IgD-negative memory B cell (primary cell): ENCODE measurements around the gene CHST7. TPM values are rescaled to one million over a fixed set of nuclear protein-coding genes. Genes with fewer than 3 reads are reported as not detected.
"Not testable (repeated sequence)": the region's sequence is repeated elsewhere in the genome, so short reads cannot be mapped to it uniquely, and the experiment has no call there.

Experiments
- H3K27ac Mint-ChIP-seq, 3 donors: one replicate each; pipeline ENCODE4 v1.8.0; 2020 to 2022; ENCODE audit warnings: mild to moderate bottlenecking in 3 of 3, mixed read lengths in 3 of 3, moderate library complexity in 1 of 3
- H3K27me3 Mint-ChIP-seq: one replicate; pipeline ENCODE4 v1.8.0; 2021; ENCODE audit warnings: mixed read lengths
- H3K36me3 Mint-ChIP-seq: one replicate; pipeline ENCODE4 v1.8.0; 2020; ENCODE audit warnings: mild to moderate bottlenecking, mixed read lengths
- H3K4me1 Mint-ChIP-seq, 3 donors: one replicate each; pipeline ENCODE4 v1.8.0; 2020 to 2022; ENCODE audit warnings: mixed read lengths in 3 of 3, mild to moderate bottlenecking in 1 of 3
- H3K4me3 Mint-ChIP-seq, 4 donors: one replicate each; pipeline ENCODE4 v1.8.0; 2020 to 2022; ENCODE audit warnings: mild to moderate bottlenecking in 4 of 4, mixed read lengths in 4 of 4, moderate library complexity in 3 of 4
- H3K9me3 Mint-ChIP-seq, 3 donors: one replicate each; pipeline ENCODE4 v1.8.0; 2020 to 2021; ENCODE audit warnings: mixed read lengths in 3 of 3, mild to moderate bottlenecking in 1 of 3
- polyA plus RNA-seq: library from polyadenylated mRNA; unstranded; fragments of 300-500 nt; fragmentation: Illumina TruSeq; gene quantifications from one replicate; pipeline ENCODE4 v1.2.3, GENCODE V29; 2021

CHST7 gene, protein sequence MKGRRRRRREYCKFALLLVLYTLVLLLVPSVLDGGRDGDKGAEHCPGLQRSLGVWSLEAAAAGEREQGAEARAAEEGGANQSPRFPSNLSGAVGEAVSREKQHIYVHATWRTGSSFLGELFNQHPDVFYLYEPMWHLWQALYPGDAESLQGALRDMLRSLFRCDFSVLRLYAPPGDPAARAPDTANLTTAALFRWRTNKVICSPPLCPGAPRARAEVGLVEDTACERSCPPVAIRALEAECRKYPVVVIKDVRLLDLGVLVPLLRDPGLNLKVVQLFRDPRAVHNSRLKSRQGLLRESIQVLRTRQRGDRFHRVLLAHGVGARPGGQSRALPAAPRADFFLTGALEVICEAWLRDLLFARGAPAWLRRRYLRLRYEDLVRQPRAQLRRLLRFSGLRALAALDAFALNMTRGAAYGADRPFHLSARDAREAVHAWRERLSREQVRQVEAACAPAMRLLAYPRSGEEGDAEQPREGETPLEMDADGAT
- polyA plus RNA-seq = 4.0 TPM

DNA sequence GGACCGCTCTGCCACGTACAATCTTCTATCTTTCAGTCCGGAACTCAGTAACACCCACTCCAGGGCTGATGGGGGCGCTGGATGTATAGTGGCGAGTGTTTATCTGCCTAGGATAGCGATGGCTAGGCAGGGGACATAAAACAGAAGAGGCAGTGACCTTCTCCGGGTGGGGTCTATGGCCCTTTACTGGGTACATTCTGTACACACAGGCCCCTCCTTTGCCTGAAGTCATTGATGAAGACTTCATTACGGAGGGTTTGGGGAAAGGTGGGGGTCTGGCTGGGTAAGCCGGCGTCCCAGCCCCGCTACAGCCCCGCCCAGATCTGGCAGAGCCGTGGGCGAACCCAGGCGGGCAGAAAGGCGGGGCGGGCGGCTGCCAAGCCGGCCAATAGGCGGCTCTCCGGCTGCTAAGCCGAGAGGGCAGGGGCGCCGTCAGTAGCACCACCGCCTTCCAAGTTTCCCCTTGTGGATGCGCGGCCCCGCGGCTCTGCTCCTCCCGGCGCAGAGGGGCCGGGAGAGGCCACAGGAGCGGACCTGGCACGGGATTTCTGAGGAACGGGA is at the start of gene CHST7:
Gene CHST7, plus strand, starts transcription at position 435 of the 561 bp plus-strand sequence. CDS start 167 bp downstream, outside the sequence.
- peak within 1 kb of the TSS; percentile 66 to 84 (median 68) for H3K27ac Mint-ChIP-seq
- no peaks in the 10 kb centered on the region for H3K9me3 Mint-ChIP-seq
- peaks cover 7% of the 10 kb centered on the region for H3K27me3 Mint-ChIP-seq
- H3K36me3 Mint-ChIP-seq = no peaks in the 10 kb centered on the region
- H3K4me1 Mint-ChIP-seq = peaks cover 20 to 25% (median 22%) of the 10 kb centered on the region in 3 donors
- H3K4me3 Mint-ChIP-seq = peak within 1 kb of the TSS; percentile 80 to 91 (median 86)

DNA sequence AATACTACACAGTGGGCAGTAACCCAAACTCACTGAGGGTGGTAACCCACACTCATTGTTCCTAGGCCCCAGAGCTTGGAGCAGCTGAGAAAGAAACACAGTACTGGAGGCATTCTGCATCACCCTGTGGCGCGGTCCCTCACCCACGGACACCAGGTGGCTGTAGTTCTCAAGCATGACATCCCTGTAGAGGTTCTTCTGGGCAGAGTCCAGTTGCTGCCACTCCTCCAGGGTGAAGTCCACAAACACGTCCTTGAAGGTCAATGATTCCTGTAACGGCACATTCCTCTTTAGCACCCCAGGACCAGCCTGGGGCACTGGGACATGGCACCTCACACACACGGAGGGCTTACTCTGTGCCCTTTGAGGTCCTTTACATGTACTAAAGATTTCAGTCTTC is 44.9 kb upstream of the CHST7 start:
- H3K9me3 Mint-ChIP-seq = not testable (repeated sequence)

DNA sequence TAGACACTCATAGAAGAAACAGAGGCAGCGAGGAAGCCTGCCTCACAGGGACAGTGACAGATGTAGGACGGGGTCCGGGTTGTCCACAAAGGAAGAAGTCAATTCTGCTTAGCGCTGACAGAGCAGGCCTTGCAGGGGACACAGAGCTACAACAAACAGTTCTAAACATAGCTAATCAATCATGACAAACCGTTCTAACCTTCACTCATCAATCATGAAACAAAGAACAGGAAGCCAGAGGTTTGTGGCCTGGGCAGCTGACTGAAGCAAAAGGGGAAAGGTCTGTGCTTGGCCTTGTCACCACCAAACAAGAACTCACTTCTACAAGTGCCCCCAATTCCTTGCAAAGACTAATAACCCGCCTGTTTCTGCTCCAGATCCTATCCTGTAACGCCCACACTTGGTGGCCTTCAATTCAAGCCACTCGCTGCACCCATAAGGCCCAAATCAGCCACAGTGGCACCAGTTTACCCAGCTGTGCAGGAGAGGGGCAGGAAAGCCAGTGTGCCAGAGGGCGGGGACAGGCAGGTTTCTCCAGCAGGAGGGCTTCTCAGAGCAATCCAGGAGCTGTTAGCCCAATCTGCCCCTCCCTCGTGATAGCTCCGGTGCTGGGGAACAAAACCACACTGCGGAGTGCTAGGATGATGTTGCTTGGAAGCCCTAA is 43.7 kb upstream of the CHST7 start:
- H3K36me3 Mint-ChIP-seq, H3K27ac Mint-ChIP-seq, H3K27me3 Mint-ChIP-seq, H3K4me1 Mint-ChIP-seq, H3K9me3 Mint-ChIP-seq, H3K4me3 Mint-ChIP-seq: not testable (repeated sequence)

More for the DNA sequence above, 44.9 kb upstream of the CHST7 start:
- not testable (repeated sequence) for H3K27ac Mint-ChIP-seq, H3K4me1 Mint-ChIP-seq, H3K4me3 Mint-ChIP-seq, H3K27me3 Mint-ChIP-seq, H3K36me3 Mint-ChIP-seq

DNA sequence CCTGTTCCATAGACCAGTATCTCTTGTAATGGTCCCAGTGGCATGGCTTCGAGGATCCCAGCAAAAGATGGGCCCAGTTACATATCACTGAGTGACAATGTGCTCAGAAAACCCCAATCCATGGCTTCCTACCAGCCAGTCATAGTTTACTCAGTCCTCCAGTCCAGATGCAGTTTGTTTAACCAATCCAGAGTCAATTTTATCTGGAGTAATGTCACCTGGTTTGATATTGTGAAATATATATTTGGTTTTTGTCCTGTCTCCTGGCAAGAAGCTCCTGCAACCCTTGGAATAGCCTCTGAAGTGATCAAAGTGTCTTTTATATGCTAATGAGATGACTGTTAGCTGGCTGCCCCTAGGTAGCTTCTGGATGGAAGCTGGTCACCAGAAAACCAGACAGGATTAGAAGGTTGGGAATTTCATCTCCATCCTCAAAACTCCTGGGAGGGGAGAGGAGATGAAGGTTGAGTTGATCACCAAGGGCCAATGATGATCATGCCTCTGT is 43.1 kb upstream of the CHST7 start:
- H3K27me3 Mint-ChIP-seq, H3K4me1 Mint-ChIP-seq, H3K27ac Mint-ChIP-seq, H3K9me3 Mint-ChIP-seq, H3K4me3 Mint-ChIP-seq, H3K36me3 Mint-ChIP-seq: not testable (repeated sequence)

DNA sequence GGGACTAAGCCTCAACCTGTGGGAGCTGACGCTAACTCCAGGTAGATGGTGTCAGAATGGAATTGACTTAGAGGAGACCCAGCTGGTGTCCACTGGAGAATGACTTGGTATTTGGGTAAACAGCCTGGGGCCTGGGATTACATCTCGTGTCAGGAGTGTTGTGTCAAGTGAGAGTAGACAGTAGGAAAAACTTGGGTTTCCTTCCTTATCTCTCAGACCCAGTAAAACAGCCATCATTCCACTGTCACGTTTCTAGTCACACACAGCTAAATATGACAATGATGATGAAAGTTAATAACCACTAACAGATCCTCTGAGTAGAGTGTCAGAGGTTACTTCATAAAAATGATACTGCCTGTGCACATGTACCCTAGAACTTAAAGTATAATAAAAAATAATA is 42.1 kb upstream of the CHST7 start:
- no peak overlapping the region for H3K27ac Mint-ChIP-seq
- no peaks in the 10 kb centered on the region for H3K9me3 Mint-ChIP-seq
- H3K36me3 Mint-ChIP-seq = no peaks in the 10 kb centered on the region
- no peak overlapping the region for H3K4me3 Mint-ChIP-seq
- no peaks in the 10 kb centered on the region for H3K4me1 Mint-ChIP-seq
- no peaks in the 10 kb centered on the region for H3K27me3 Mint-ChIP-seq

DNA sequence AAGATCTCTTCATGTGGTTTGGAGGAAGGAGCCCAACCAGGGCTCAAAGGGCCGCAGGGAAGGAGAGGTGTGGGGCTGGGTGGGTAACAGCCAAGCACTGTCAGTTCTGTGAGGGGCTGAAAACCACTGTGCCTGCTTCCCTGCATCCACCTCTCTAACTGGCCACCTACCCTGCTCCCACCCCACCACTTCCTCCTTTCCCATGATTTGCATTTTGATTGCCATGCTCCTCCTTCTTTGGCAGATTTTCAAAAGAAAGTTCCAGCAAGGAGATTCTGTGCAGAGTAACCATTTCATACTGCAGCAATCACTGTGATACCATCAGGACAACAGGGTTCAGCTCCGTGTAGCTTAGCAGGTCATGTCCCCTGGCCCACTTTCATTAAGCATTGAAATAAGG is 30.1 kb upstream of the CHST7 start:
- Mint-ChIP-seq H3K36me3 (no peaks in the 10 kb centered on the region), H3K4me1 (peaks cover 4 to 13% (median 8%) of the 10 kb centered on the region in 3 donors), H3K27me3 (peaks cover 2% of the 10 kb centered on the region), H3K27ac (no peak overlapping the region), H3K4me3 (no peak overlapping the region), H3K9me3 (no peaks in the 10 kb centered on the region)

DNA sequence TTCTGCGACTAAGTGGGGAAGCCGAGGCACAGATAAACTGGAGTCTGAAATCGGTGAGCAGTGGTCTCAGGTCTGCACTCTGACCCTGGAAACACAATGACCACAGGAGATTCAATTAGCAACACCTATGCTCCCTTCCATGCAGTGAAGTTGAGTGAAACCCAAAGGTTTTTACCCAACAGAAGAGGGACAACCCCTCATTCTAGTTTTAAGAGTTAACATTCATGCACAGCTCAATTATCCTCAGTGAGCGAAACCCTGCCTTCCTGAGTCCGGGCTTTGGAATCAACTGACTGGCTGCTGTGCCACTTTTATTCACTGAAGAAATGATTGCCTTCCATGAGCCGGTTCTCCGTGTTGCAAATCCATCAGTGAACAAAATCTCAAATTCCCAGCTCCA is 29.0 kb upstream of the CHST7 start:
- Mint-ChIP-seq H3K4me3 (peak overlapping the region; percentile 77 to 96 (median 93)), H3K4me1 (peaks cover 4 to 13% (median 8%) of the 10 kb centered on the region in 3 donors), H3K27ac (peak overlapping the region; percentile 26 to 95 (median 75))
- H3K36me3 Mint-ChIP-seq, H3K9me3 Mint-ChIP-seq, H3K27me3 Mint-ChIP-seq: not testable (repeated sequence)

DNA sequence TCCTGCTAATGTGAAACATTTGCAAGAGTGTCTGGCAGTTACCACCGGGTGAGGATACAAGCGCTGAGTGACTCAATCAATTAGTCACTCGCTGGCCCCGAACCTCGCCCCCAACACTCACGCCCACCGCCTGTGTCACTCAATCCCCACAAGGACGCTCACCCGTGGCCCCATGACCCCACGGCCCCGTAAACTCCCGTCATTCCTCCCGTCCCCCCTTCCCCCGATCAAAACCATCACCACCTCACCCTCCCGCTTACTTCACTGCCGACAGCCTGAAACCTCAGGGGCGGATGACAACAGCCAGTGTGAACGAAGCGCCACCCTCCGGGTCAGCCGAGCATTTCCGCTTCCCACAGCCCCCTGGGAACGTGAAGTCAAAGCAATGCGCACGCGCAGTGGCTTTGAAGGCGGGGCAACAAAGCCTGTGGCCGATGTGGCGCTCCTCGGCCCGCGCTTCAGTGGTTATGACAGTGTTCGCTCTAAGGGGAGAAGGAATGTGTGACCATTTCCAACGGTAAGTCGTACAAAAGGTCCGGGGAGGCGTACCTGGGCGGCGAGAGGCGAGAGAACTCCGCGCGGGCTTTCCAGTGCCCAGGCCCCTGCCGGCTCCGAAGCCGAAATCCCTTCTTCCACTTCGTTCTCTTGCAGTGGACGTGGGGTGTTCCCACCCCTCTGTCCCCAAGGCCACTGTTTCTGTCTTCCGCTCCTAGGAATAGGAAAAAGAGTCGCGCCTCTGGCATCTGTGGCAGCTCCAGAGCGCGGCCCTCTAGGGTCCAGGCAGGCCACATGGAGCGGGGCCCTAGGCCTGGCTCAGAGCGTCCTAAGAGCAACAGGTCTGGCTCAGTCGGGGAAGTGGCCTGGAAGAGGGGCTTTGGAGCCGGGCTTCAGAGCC is 28.2 kb upstream of the CHST7 start, which contains the start of gene ZNF674:
Gene ZNF674, minus strand, starts transcription at position 311 of the 895 bp plus-strand sequence. CDS start 3,334 bp downstream, outside the sequence.
- H3K36me3 Mint-ChIP-seq = no peaks in the 10 kb centered on the region
- H3K4me3 Mint-ChIP-seq = peak within 1 kb of the TSS; percentile 77 to 96 (median 93)
- peaks cover 4 to 13% (median 8%) of the 10 kb centered on the region in 3 donors for H3K4me1 Mint-ChIP-seq
- no peaks in the 10 kb centered on the region for H3K9me3 Mint-ChIP-seq
- peak within 1 kb of the TSS; percentile 26 to 95 (median 75) for H3K27ac Mint-ChIP-seq
- H3K27me3 Mint-ChIP-seq = peaks cover 2% of the 10 kb centered on the region

DNA sequence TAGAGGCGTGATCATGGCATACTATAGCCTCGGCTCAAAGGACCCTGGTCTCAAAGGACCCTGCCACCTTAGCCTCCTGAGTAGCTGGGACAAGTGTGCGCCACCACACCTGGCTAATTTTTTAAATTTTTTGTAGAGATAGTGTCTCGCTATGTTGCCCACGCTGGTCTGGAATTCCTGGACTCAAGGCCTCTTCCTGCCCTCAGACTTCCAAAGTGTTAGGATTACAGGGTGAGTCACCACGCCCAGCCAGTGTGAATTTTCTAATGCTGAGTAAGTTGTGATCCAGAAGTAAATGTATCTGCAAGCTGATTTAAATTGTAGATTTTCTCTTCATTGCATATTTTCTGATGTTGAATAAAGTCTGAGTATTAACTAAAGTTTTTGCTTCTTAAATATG is 25.7 kb upstream of the CHST7 start:
- H3K9me3 Mint-ChIP-seq = no peaks in the 10 kb centered on the region
- H3K4me1 Mint-ChIP-seq = peaks cover 4 to 16% (median 6%) of the 10 kb centered on the region in 3 donors
- H3K27ac Mint-ChIP-seq = no peak overlapping the region
- no peaks in the 10 kb centered on the region for H3K36me3 Mint-ChIP-seq
- H3K27me3 Mint-ChIP-seq = peaks cover 2% of the 10 kb centered on the region
- no peak overlapping the region for H3K4me3 Mint-ChIP-seq

DNA sequence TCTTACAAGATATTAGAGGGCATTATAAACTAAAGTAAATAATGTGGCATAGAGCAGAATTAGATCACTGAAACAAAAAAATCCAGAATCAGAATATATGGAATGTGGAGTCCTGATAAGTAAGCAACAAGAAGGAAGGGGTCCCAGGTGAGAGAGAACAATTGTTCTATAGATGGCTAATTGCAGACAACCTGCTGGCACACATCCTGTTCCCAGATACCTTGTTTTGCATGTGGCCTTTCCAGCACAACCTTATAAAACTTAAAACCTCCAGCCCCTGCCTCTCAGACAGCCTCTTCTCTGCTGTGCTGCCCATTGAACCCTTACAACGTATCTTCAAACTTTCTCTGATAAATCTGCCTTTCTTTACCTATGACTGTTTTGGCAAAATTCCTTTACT is 23.7 kb upstream of the CHST7 start:
- Mint-ChIP-seq H3K27ac (no peak overlapping the region), H3K9me3 (no peaks in the 10 kb centered on the region), H3K36me3 (no peaks in the 10 kb centered on the region), H3K27me3 (no peaks in the 10 kb centered on the region), H3K4me1 (peaks cover 6 to 13% (median 6%) of the 10 kb centered on the region in 3 donors), H3K4me3 (no peak overlapping the region)

DNA sequence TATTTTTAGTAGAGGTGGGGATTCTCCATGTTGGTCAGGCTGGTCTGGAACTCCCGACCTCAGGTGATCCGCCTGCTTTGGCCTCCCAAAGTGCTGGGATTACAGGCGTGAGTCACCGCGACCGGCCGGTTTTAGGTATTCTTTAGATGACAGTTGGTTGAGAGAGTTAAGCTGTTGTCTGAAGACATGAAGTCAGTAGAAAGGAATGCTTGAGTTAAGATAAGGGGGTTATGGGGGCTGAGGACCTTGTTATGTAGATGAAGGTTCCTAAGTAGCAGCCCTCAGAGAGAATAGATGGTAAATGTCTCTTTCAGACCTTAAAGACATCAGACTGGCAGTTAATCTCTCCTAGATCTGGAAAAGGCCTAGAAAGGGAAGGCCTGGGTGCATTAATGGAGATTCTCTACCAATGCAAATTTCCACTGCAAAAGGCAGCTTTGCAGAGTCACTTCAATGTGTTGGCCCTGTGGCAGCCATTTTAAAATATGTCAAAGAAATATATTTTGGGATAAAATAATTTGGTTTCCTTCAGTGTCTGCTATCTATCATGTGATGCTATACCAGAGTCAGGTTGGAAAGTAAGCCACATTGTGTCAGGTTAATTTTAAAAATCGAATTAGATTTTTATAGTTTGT is 22.0 kb upstream of the CHST7 start:
- H3K27ac Mint-ChIP-seq = no peak overlapping the region
- no peaks in the 10 kb centered on the region for H3K9me3 Mint-ChIP-seq
- no peaks in the 10 kb centered on the region for H3K27me3 Mint-ChIP-seq
- H3K36me3 Mint-ChIP-seq = no peaks in the 10 kb centered on the region
- H3K4me3 Mint-ChIP-seq = no peak overlapping the region
- H3K4me1 Mint-ChIP-seq = peaks cover 3 to 5% (median 5%) of the 10 kb centered on the region in 3 donors

DNA sequence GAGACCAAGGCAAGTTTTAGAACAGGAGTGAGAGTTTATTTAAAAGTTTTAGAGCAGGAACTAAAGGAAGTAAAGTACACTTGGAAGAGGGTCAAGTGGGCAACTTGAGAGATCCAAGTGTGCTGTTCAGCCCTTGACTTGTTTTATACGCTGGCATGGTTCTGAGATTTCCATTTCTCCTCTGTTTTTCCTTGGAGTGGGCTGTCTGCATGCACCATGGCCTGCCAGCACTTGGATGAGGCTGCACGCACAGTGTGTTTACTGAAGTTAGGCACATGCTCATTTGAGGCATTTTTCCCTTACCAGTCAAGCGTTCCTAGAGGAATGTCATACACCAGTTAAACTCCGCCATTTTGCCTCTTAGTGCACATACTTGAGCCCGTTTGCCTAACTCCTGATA is 19.6 kb upstream of the CHST7 start:
- Mint-ChIP-seq H3K27ac (no peak overlapping the region), H3K27me3 (peaks cover 9% of the 10 kb centered on the region), H3K36me3 (no peaks in the 10 kb centered on the region), H3K9me3 (peaks cover 0 to 1% (median 0%) of the 10 kb centered on the region in 3 donors), H3K4me1 (peaks cover 0 to 5% (median 4%) of the 10 kb centered on the region in 3 donors), H3K4me3 (no peak overlapping the region)

DNA sequence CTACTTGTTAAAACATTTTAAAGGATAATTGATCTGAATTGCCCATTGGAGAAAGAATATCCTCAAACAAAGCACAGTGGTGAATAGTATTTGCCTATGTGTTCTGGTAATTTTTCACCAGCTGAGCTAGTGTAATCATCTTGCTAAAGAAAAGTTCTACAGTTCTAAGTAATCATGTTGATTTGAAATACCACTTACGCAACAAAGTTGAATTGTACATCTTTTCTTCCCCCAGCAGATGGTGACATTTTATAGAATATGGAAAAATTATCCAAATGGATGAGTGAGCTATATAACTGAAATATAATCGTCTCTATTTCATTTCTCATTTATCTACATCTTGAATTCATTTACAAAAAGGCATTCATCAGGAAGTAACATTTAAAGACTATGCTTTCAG is 18.6 kb upstream of the CHST7 start:
- no peak overlapping the region for H3K27ac Mint-ChIP-seq
- peaks cover 0 to 1% (median 0%) of the 10 kb centered on the region in 3 donors for H3K9me3 Mint-ChIP-seq
- no peaks in the 10 kb centered on the region for H3K36me3 Mint-ChIP-seq
- H3K27me3 Mint-ChIP-seq = peaks cover 12% of the 10 kb centered on the region
- no peak overlapping the region for H3K4me3 Mint-ChIP-seq
- H3K4me1 Mint-ChIP-seq = peaks cover 0 to 5% (median 4%) of the 10 kb centered on the region in 3 donors

DNA sequence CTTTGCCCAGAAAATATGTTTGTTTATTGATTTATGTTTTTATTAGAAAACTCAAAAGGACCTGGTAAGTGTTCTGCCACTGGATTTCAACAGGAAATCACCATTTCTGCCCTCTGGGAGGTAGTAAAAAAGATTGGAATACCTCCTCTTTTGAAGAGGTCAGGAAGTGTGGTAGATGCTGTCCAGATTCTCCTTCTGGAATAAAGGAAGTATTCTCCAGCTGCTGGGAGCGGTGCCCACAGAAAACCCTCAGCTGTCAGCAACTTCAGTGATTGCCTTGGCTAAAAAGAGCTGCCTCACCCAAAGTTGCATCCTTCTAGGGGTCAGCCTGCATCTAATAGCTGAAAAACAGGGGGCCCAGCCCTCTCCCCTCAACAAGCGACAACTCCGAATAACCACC is 14.5 kb upstream of the CHST7 start:
- Mint-ChIP-seq H3K27ac (no peak overlapping the region), H3K9me3 (peaks cover 0 to 3% (median 0%) of the 10 kb centered on the region in 3 donors), H3K4me1 (peaks cover 8 to 16% (median 12%) of the 10 kb centered on the region in 3 donors), H3K36me3 (no peaks in the 10 kb centered on the region), H3K4me3 (no peak overlapping the region), H3K27me3 (peaks cover 18% of the 10 kb centered on the region)
